GM18502 (cell line): ENCODE data around the gene RNGTT.
A peak's percentile ranks its signal among the peaks of the same experiment; 100 is the strongest.
"Not testable (repeated sequence)": the region's sequence is repeated elsewhere in the genome, so short reads cannot be mapped to it uniquely, and the experiment has no call there.

Source experiments
- ATAC-seq: cut with Tn5 transposase; IDR thresholded peaks from one replicate; pipeline ENCODE4 v1.9.1; 2021; ENCODE audit warnings: mild to moderate bottlenecking; ENCODE audit not compliant: unreplicated experiment, poor library complexity

Gene RNGTT

DNA sequence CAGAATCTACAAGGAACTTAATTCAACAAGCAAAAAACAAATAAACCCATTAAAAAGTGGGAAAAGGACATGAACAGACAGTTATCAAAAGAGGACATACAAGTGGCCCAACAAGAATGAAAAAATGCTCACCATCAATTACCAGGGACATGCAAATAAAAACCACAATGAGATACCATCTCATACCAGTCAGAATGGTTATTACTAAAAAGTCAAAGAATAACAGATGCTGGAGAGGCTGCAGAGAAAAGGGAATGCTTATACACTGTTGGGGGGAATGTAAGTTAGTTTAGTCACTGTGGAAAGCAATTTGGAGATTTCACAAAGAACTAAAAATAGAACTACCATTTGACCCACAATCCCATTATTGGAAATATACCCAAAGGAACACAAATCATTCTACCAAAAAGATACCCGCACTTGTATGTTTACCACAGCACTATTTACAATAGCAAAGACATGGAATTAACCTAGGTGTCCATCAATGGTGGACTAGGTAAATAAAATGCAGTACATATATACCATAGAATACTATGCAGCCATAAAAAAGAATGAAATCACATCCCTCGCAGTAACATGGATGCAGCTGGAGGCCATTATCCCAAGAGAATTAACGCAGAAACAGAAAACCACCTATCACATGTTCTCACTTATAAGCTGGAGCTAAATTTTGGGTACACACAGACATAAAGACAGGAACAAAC, 48.4 kb downstream of the RNGTT start:
- ATAC-seq: no peak

GRCh38 chr6:88914180-88914579, 49.2 kb downstream of the RNGTT start:
- no peak for ATAC-seq

- no peak for ATAC-seq
These were observed 49.9 kb downstream of the RNGTT start for GRCh38 chr6:88913471-88913870.

DNA sequence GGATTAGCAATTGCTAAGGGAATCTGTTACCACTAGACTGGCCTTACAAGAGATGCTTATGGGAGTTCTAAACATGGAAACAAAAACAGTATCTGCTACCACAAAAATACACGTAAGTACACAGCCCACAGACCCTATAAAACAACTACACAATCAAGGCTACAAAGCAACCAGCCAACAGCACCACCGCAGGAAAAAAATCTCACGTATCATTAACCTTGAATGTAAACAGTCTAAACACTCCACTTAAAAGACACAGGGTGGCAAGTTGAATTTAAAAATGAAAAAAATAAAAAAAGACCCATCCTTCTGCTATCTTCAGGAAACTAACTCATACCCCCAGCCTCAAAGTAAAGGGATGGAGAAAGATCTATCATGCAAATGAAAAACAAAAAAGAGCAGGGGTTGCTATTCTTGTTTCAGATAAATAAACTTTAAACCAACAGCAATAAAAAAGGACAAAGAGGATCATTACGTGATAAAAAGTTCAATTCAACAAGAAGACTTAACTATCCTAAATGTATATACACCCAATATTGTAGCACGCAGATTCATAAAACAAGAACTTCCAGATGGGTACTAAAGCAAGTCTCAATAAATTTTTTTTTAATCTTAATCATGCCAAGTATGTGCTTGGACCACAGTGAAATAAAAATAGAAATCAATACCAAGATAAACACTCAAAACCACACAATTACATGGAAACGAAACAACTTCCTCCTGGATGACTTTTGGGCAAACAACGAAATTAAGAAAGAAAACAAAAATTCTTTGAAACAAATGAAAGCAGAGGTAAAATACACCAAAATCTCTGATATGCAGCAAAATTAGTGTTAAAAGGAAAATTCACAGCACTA, 52.3 kb downstream of the RNGTT start:
- ATAC-seq: no peak

DNA sequence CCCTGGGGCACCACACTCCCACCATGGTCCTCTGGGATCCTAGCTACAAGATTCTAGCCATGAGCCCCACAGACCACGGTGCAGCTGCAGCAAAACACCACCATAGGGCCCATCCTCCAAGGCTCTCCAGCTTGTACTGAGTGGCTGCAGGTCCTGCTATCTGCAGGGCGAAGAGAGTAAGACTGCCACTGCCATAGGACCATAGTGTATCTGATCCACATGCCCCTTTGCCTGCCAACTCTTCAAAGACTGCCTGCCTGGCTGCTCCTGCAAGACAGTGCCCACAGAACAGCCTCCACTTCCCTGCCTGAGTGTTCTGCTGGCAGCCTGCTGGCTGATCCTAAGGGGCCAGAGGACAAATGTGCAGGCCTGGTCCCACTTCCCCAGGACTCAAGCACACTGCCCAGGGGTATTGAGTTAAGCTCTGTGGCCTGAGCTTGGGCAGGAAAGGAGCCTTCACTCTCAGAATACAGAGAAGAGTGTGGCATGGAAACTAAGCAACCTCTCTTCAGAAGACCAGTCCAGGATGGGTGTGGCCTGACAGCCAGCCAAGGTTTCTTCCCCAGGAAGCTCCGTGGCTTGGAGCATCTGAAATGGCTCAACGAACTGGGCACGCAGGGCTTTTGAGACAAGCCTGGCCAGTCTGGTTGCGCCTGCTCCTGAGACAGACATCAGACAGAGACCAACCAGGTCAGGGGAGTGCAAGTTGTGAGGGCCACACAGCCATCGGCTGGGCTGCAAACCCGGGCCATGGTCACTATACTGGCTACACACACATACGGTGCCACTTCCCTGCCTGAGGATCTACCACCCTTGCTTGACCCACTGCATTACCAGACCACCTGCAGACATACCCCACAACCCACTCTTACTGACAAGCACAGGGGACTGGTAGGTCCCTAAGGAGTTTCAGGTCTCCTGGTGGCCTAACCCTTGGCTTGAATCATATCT, 54.5 kb downstream of the RNGTT start:
- no peak for ATAC-seq

GRCh38 chr6:88907148-88907547, 56.3 kb downstream of the RNGTT start:
- ATAC-seq: not testable (repeated sequence)

DNA sequence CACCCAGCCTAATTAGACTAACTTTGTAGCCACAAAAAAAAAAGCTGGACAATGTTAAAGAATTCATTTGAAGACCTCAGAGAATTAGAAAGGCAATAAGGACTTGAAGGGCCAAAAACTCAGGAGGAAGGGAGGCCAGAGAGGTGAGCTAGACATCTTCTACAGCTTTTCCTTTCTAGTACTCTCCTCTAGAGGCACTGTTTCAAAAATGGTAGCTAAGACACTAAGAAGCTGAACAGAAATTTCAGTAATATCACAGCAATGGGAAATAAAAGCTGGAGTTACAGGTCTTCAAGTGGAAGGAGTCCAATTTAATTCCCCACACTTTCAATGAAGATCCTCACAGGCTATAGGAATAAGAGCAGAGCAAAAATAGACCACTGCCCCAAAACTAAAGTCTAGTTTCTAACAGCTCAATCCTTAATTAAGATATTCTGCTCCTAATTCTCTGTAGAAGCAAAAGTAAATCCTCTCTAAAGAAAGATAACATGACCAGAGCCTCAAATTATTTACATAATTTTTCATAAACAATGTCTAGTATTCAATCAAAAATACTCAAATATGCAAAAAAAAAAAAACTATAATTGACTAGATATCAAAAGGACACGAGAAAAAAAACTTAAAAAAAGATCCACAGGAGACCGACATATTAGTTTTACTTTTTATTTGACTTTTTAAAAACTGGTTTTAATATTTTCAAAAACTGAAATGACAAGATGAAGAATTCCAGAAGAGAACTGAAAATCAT, 63.7 kb downstream of the RNGTT start:
- ATAC-seq: no peak

DNA sequence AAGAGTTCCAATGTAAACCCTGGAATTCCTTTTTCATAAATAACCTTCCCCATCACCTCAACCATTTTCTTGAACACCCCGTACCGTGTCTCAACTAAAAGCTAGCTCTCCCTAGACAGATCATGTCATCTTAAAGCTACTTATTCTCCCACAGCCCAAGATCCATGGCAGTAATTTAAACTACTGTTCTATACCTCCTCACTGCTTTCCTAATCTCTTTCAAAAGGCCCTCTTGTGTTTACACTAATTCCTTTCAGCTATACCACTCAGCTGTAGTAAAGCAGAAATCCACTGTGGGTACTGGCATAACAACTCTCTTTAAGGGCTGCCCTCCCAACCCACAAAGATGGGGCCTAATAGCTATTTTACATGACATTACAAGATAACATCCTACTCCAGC, 67.5 kb downstream of the RNGTT start:
- ATAC-seq: no peak

DNA sequence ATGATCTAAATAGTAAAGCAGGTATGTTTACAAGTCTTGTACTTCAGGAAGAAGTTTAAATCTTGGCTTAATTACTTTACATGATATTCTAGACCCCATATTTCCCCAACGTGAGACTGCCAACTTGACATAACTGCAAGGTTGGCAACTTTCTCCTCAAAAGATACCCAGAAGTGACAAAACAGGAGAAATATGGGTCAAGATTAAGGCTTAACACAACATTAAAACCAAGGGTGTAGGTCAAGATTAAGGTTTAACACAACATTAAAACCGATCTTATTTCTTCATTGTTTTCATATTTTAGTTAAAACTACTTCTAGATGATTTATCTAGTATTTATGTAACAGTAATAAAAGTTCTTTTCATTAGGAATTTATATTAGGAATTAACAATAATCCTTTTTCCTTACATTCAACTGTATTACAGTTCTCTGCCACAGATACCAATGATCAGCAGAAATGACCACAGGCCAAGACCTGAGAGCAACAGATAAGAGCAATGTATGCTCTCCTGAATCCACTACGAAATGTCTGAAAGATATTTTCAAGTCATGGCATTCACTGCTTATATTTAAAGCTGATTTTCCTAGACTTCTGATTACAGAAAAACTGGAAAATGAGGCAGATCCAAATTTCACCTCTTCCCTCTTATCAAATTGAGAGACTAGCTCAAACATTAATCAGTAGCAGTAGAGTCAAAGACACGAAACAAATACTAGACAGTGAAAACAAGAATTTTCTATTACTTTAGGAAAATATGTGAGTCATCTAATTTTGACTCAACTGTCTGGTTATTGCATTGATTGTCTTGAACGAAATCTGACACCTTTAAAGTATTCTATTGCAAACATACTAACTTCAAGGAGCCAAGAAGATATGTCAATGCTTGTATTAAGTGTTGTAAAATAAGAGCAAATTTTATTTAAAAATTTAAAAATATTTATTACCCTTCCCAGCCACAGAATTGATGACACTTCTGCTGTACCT, 72.3 kb downstream of the RNGTT start:
- ATAC-seq: no peak

DNA sequence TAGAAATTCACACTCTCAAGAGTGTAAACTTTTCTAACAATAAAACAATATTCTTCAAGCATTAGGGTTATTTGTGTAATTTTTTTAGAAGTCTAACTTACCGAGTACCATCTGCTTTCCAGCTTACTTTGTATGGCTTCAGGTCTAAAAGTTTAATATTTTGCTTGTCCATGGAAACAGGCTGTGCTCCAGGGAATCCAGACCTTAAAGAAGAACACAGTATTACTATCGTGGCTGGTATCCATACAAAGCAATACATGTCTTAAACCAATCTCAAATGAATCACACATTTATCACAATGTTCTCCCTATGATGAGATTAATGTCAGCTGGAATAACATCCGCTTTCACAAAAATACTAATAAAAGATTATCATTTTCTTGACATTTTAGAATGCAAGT, 73.0 kb downstream of the RNGTT start:
- ATAC-seq: no peak

DNA sequence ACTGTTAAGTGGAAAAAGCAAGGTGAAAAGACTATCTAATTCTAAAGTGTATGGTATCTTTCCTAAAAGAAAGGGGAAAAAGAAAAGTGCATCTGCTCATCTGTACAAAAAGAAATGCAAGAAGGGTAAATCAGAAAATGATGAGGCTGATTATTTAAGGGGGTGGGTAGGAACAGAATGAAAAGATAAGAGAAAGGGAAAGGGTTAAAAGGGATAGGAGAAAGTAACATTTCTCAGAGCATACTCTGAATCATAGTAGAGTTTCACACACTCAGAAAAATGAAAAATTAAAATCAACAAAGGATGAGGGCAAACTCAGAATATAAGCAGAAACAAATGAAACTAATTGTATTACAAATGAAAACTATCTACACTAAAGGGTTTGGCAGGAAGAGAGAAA, 79.1 kb downstream of the RNGTT start:
- ATAC-seq: no peak

- ATAC-seq: no peak
These were observed 80.9 kb downstream of the RNGTT start for GRCh38 chr6:88882536-88882935.

- no peak for ATAC-seq
These were observed 82.0 kb downstream of the RNGTT start for GRCh38 chr6:88881451-88881850.

DNA sequence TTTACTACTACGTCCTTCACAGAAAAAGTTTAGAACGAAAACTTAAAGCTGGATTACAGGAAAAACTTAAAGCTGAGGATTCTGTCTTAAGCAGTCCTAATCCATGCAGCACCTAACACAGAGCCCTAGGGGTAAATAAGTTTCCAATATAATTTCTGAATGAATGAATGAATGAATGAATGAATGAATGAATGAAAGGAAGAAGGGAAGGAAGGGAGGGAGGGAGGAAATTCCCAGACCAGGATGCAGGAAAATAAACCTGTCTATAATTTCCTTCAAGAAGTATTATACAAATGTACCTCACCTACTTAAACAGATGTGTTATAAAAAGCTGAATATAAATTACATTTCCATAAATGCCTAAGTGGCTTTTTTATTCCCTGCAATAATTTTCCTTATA, 83.4 kb downstream of the RNGTT start:
- ATAC-seq: no peak

DNA sequence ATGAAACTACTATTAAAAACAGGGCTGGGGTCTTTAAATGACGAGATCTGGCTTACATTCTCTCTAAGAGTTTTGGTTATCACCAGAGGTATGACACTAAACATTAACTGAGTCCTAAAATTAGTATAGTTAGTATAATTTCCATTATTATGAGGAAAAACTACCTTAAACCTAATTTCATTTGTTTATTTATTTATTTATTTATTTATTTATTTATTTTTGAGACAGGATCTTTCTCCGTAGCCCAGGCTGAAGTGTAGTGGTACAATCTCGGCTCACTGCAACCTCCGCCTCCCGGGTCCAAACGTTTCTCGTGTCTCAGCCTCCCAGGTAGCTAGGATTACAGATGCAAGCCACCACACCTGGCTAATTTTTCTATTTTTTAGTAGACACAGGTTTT, 85.5 kb downstream of the RNGTT start:
- ATAC-seq: no peak

- ATAC-seq: no peak
These were observed 90.5 kb downstream of the RNGTT start for GRCh38 chr6:88872962-88873361.

DNA sequence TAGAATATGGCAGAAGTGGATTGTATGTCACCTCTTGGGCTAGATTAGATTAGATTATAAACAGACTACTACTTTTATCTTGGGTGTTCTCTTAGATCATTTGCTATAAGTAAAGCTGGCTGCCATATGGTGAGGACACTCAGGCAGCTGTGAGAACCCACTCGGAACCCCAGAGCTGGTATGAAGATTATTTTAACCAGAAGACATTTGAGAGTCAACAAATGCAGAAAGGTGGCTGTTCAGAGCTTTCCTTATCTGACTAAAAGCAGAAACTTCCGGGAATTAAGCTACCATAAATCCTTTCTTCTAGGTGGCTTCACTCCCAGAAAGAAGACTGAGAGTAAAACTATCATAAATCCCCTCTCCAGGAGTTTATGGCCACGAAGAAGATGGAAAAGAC, 91.9 kb downstream of the RNGTT start:
- no peak for ATAC-seq

DNA sequence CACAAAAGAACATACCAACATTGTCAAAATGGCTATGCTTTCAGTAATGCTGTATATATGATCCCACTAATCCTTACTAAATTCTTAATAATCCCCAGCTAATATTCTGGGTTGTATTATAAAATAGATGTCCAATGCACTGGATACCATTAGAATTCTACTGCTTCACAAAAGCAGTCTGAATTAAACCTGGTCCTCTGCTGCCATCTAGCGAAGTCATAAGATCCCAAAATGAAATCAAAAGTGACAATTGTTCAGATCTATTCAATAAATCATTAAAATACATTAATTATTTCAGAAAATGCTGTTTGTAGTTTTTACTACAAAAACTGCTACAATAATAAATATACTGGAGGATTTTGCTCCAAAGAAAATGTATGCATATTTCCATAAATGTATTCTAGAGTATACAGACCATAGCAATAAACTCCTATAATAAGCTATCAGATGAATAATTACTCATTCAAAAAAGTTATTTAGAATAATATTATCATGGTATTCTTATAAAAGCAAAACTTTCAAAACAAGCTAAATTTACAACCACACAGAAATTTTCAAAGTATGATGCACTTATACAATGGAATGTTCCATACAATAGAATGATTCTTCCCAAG, 92.6 kb downstream of the RNGTT start:
- ATAC-seq: peak; percentile 60
